Aorta (tissue), 5 donors: ENCODE results near the gene ALK. TPM values are rescaled to one million over a fixed set of nuclear protein-coding genes. Genes with fewer than 3 reads are reported as not detected.

Experiments
- ATAC-seq: fragments of 200-7000 bp; cut with Tn5 transposase; one replicate; pipeline ENCODE4 v1.9.1; 2022; ENCODE audit warnings: moderate library complexity; ENCODE audit not compliant: low FRiP score
- DNase-seq, 2 donors: peaks; one replicate each; pipeline ENCODE4 v3.0.0-alpha.2; 2020
- H3K27ac ChIP-seq, 2 donors: one replicate each; pipeline ENCODE4 v1.5.1; 2013; ENCODE audit warnings: low read length in 2 of 2, mild to moderate bottlenecking in 2 of 2, moderate library complexity in 2 of 2, control low read depth in 1 of 2, inconsistent platforms in 1 of 2, low read depth in 1 of 2
- H3K27me3 ChIP-seq, 2 donors: one replicate each; pipeline ENCODE4 v1.6.1; 2013; ENCODE audit warnings: control low read depth in 1 of 2, low read length in 1 of 2, mild to moderate bottlenecking in 1 of 2, moderate library complexity in 1 of 2; ENCODE audit not compliant: insufficient read depth in 2 of 2, control insufficient read depth in 1 of 2
- H3K36me3 ChIP-seq, 2 donors: one replicate each; pipeline ENCODE4 v1.6.1; 2013; ENCODE audit warnings: control low read depth in 1 of 2, low read length in 1 of 2, mild to moderate bottlenecking in 1 of 2; ENCODE audit not compliant: insufficient read depth in 2 of 2, control insufficient read depth in 1 of 2
- H3K4me1 ChIP-seq, 2 donors: one replicate each; pipeline ENCODE4 v1.6.1; 2013; ENCODE audit warnings: low read length in 2 of 2, control low read depth in 1 of 2, mild to moderate bottlenecking in 1 of 2, moderate library complexity in 1 of 2; ENCODE audit not compliant: insufficient read depth in 2 of 2, control insufficient read depth in 1 of 2
- H3K4me3 ChIP-seq, 2 donors: one replicate each; pipeline ENCODE4 v1.5.1; 2013; ENCODE audit warnings: low read length in 2 of 2, control low read depth in 1 of 2, mild to moderate bottlenecking in 1 of 2
- H3K9me3 ChIP-seq: one replicate; pipeline ENCODE4 v1.6.1; 2013; ENCODE audit warnings: mild to moderate bottlenecking, low read length; ENCODE audit not compliant: control insufficient read depth
- WGBS, 2 donors: extraction: QIAGEN DNeasy Blood & Tissue Kit; methylation state at CpG; one replicate each; pipeline ENCODE4 v1.1.7; 2013; 5-methylcytosine and 5-hydroxymethylcytosine counted together
- intact Hi-C, 2 donors: fragments of 100-400 bp; cut with DNase I; formaldehyde crosslinking; loops; one replicate each; pipeline versions ENCODE4 v1.14.2 to v1.15.0; 2022
- polyA plus RNA-seq, 2 donors: library from polyadenylated mRNA; stranded (reverse); fragments of 200-250 nt; gene quantifications; one replicate each; pipeline ENCODE4 v1.2.3, GENCODE V29; 2013
- total RNA-seq, 2 donors: library from RNA; stranded (reverse); fragmentation: NEBNext Ultra II Directional; extraction: Animal tissue kit (Norgen Biotek cat#: 25700); gene quantifications; one replicate each; pipeline ENCODE4 v1.2.1, GENCODE V29; 2021
- donor health status: healthy with polysubstance abuse.
- donor health status: Bipolar disorder and iron deficiency.
- donor health status: DM: no; HTN: no; CAD: no.
- donor health status: DM: no; HTN: no; CAD: no.
- donor health status: DM: yes; HTN: yes; CAD: no.

ALK gene
- total and polyA plus RNA-seq, 4 donors: 0.13 to 0.30 TPM; not detected in 2

- 45 to 46% methylated on average over 2 of the region's 2 CpGs for WGBS, 2 donors
- intact Hi-C loops: loop anchor here in 1 of 2 donors (2.0 kb wide), 1 partner anchor 31 kb away; no protein-coding TSS in a partner anchor
- H3K27me3 ChIP-seq: peaks cover 0 to 2% of the 10 kb centered on the region in 2 donors
- H3K36me3 ChIP-seq: no peaks in the 10 kb centered on the region
- ATAC-seq (no peak), DNase-seq (no peak)
- H3K27ac ChIP-seq: no peak overlapping the region
- H3K9me3 ChIP-seq: no peaks in the 10 kb centered on the region
- H3K4me1 ChIP-seq: no peaks in the 10 kb centered on the region
- H3K4me3 ChIP-seq: no peak overlapping the region
Measured at GRCh38 chr2:29725610-29726009, 195.8 kb downstream of the ALK start.

DNA sequence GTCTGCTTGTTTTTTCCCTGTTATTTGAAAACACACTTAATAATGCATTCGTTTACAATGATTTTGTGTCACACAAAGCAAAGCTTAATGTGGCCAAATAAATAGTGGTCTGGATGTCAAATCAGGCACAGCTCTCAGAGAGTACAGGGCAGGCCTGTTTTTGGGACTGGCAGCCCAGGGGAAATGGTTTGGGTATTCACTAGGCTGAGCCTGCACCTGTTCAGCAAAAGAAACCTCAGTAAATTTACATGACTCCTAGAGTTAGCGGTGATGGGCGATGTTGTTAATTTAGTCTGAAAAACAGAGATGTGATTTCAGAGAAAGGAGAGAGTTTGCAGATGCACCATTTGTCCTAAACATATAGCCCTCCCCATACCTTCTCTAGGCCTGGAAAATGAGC lies 197.1 kb downstream of the ALK start:
- ATAC-seq (no peak), DNase-seq (no peak)
- Histone ChIP-seq H3K4me1 (no peaks in the 10 kb centered on the region), H3K4me3 (no peak overlapping the region), H3K9me3 (no peaks in the 10 kb centered on the region), H3K27me3 (peaks cover 0 to 2% of the 10 kb centered on the region in 2 donors), H3K27ac (no peak overlapping the region), H3K36me3 (no peaks in the 10 kb centered on the region)
- 88 to 93% methylated on average over 3 of the region's 3 CpGs for WGBS, 2 donors
- intact Hi-C loops: no loop called here

GRCh38 chr2:29723255-29724001 lies 198.0 kb downstream of the ALK start:
- Histone ChIP-seq H3K9me3 (no peaks in the 10 kb centered on the region), H3K27me3 (peaks cover 0 to 2% of the 10 kb centered on the region in 2 donors), H3K27ac (no peak overlapping the region), H3K4me1 (no peaks in the 10 kb centered on the region), H3K36me3 (no peaks in the 10 kb centered on the region), H3K4me3 (no peak overlapping the region)
- DNase-seq: no peak
- intact Hi-C loops: no loop called here
- no peak for ATAC-seq
- 11 to 17% methylated on average over 7 of the region's 7 CpGs for WGBS, 2 donors

- Histone ChIP-seq H3K4me1 (no peaks in the 10 kb centered on the region), H3K36me3 (no peaks in the 10 kb centered on the region), H3K9me3 (no peaks in the 10 kb centered on the region), H3K4me3 (no peak overlapping the region), H3K27ac (no peak overlapping the region), H3K27me3 (no peaks in the 10 kb centered on the region)
- DNase-seq (no peak), ATAC-seq (no peak)
- 21 to 37% methylated on average over 3 of the region's 3 CpGs for WGBS, 2 donors
- intact Hi-C loops: no loop called here
Measured at GRCh38 chr2:29719639-29720038, 201.7 kb downstream of the ALK start.

DNA sequence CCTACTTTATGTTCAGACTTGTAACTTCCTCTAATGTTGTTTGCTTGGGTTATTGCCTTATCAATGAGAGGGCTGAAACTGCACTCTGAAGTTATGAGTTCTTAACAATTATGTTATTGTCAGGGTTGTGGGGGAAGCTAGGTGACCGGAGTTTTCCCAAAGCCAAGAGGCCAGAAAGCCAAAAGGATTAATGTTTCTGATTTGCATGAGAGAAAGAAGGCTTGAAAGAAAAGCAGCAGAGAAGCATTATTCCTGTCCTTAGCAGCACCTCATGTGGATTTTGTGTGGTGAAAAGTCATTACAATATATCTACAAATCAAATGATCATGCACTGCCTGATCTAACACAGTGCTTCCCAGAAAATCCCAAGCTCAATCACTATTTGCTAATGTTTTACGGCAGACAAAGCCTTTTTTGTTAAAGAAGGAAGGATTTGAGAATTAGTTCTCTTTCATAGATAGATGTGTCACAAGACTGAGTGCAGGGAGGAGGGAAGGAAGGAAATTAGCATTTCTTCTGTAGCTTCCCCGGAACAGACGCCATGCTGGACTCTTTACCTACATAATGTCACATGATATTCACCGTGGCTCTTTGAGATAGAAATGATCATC lies 203.2 kb downstream of the ALK start:
- no peak for DNase-seq
- no peak overlapping the region for H3K27ac ChIP-seq
- 72 to 75% methylated on average over 5 of the region's 5 CpGs for WGBS, 2 donors
- H3K4me1 ChIP-seq: no peaks in the 10 kb centered on the region
- no peak for ATAC-seq
- no peak overlapping the region for H3K4me3 ChIP-seq
- intact Hi-C loops: no loop called here
- no peaks in the 10 kb centered on the region for H3K27me3 ChIP-seq
- H3K9me3 ChIP-seq: no peaks in the 10 kb centered on the region
- H3K36me3 ChIP-seq: no peaks in the 10 kb centered on the region

DNA sequence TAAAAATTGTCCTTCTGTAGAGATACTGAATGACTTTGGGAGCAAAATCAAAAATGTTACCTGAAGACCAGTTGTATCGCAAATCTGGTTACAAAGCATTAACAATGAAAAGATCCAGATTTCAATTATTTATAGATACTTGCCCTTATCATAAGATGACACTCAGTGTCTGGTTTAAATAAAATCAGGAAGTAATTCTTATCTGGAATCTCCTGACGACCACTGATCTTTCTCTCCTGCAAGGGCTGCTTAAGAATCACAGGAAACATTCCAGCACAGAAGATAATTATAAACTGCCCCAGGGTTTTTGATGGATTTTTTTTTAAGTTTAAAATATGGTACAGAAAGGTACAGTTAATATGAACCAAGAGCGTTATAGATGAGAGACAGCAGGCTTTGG lies 205.7 kb downstream of the ALK start:
- intact Hi-C loops: no loop called here
- no peak for DNase-seq
- H3K27me3 ChIP-seq: no peaks in the 10 kb centered on the region
- H3K4me3 ChIP-seq: no peak overlapping the region
- H3K9me3 ChIP-seq: no peaks in the 10 kb centered on the region
- no peaks in the 10 kb centered on the region for H3K4me1 ChIP-seq
- H3K36me3 ChIP-seq: no peaks in the 10 kb centered on the region
- no peak overlapping the region for H3K27ac ChIP-seq
- ATAC-seq: no peak
- WGBS, 2 donors: 79 to 83% methylated on average over 3 of the region's 3 CpGs

DNA sequence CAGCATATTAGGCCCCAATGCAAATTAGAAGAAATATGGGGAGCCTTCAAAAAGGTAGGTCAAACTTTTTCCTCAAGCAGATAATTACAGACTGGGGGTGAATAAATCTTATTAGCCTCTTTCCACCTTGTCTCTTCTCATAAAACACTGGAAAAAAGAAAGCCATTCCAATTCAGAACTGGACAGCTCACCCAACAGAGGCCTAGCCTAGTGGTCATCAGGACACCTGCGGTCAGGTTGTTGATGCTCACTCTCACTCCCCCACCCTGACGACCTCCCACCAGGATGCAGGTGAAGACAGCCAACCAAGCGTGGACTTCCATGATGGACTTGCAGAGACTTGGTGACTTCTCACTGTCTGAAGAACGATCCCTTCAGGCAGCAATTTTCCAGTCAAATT lies 207.1 kb downstream of the ALK start:
- DNase-seq (no peak), ATAC-seq (no peak)
- no peaks in the 10 kb centered on the region for H3K27me3 ChIP-seq
- intact Hi-C loops: no loop called here
- H3K9me3 ChIP-seq: no peaks in the 10 kb centered on the region
- no peaks in the 10 kb centered on the region for H3K36me3 ChIP-seq
- 82 to 87% methylated on average over 4 of the region's 4 CpGs for WGBS, 2 donors
- H3K4me3 ChIP-seq: no peak overlapping the region
- no peaks in the 10 kb centered on the region for H3K4me1 ChIP-seq
- no peak overlapping the region for H3K27ac ChIP-seq

GRCh38 chr2:29706171-29706720 lies 215.1 kb downstream of the ALK start:
- 43 to 44% methylated on average over 4 of the region's 4 CpGs for WGBS, 2 donors
- H3K4me1 ChIP-seq: no peaks in the 10 kb centered on the region
- no peak overlapping the region for H3K27ac ChIP-seq
- no peak overlapping the region for H3K4me3 ChIP-seq
- intact Hi-C loops: no loop called here
- no peaks in the 10 kb centered on the region for H3K36me3 ChIP-seq
- H3K9me3 ChIP-seq: no peaks in the 10 kb centered on the region
- H3K27me3 ChIP-seq: no peaks in the 10 kb centered on the region
- no peak for ATAC-seq
- DNase-seq: no peak

- Histone ChIP-seq H3K4me1 (no peaks in the 10 kb centered on the region), H3K36me3 (no peaks in the 10 kb centered on the region), H3K9me3 (no peaks in the 10 kb centered on the region), H3K27me3 (no peaks in the 10 kb centered on the region), H3K4me3 (no peak overlapping the region), H3K27ac (no peak overlapping the region)
- intact Hi-C loops: no loop called here
- ATAC-seq (no peak), DNase-seq (no peak)
- 77 to 83% methylated on average over 4 of the region's 4 CpGs for WGBS, 2 donors
Measured at GRCh38 chr2:29705616-29706015, 215.8 kb downstream of the ALK start.
